OCI-M2 (cell line): ENCODE data around the gene C21orf58.
A peak's percentile ranks its signal among the peaks of the same experiment; 100 is the strongest.
"Not testable (repeated sequence)": the region's sequence is repeated elsewhere in the genome, so short reads cannot be mapped to it uniquely, and the experiment has no call there.

Experiments
- DNase-seq: peaks from one replicate; lab custom pipeline; 2025; ENCODE audit not compliant: unreplicated experiment; lab: John Stamatoyannopoulos, UW

C21orf58 gene

GRCh38 chr21:46325073-46325912 lies 1.6 kb upstream of the C21orf58 start:
- peak; percentile 86 for DNase-seq

- peak; percentile 99 for DNase-seq
Observed at GRCh38 chr21:46324390-46325072, 861 bp upstream of the C21orf58 start.

GRCh38 chr21:46323227-46323709 lies 402 bp downstream of the C21orf58 start:
- DNase-seq, result no peak

GRCh38 chr21:46322351-46323226 lies 1.1 kb downstream of the C21orf58 start:
- DNase-seq, result no peak

GRCh38 chr21:46320331-46320801 lies 3.3 kb downstream of the C21orf58 start:
- peak; percentile 100 for DNase-seq

GRCh38 chr21:46319186-46319585 lies 4.5 kb downstream of the C21orf58 start:
- DNase-seq, result no peak

- DNase-seq, result no peak
Observed at GRCh38 chr21:46318464-46318845, 5.2 kb downstream of the C21orf58 start.

- no peak for DNase-seq
Observed at GRCh38 chr21:46317710-46318463, 5.8 kb downstream of the C21orf58 start.

GRCh38 chr21:46316708-46317324 lies 6.9 kb downstream of the C21orf58 start:
- no peak for DNase-seq

- no peak for DNase-seq
Observed at GRCh38 chr21:46314441-46315020, 9.1 kb downstream of the C21orf58 start.

- DNase-seq, result no peak
Observed at GRCh38 chr21:46312949-46313348, 10.7 kb downstream of the C21orf58 start.

- DNase-seq, result no peak
Observed at GRCh38 chr21:46311568-46311967, 12.1 kb downstream of the C21orf58 start.

GRCh38 chr21:46310260-46310659 lies 13.4 kb downstream of the C21orf58 start:
- DNase-seq, result not testable (repeated sequence)

- DNase-seq, result no peak
Observed at GRCh38 chr21:46308431-46308830, 15.2 kb downstream of the C21orf58 start.

- DNase-seq, result no peak
Observed at GRCh38 chr21:46307625-46308024, 16.0 kb downstream of the C21orf58 start.

- DNase-seq, result no peak
Observed at GRCh38 chr21:46304955-46305354, 18.7 kb downstream of the C21orf58 start.

- no peak for DNase-seq
Observed at GRCh38 chr21:46304437-46304836, 19.2 kb downstream of the C21orf58 start.

- DNase-seq, result no peak
Observed at GRCh38 chr21:46301759-46302158, 21.9 kb downstream of the C21orf58 start.

- DNase-seq, result no peak
Observed at GRCh38 chr21:46299167-46299566, 24.5 kb downstream of the C21orf58 start.
